ENCODE measurements around the gene ARHGAP18.
"Not testable (repeated sequence)": the region's sequence is repeated elsewhere in the genome, so short reads cannot be mapped to it uniquely, and the experiment has no call there.

Gene ARHGAP18

DNA sequence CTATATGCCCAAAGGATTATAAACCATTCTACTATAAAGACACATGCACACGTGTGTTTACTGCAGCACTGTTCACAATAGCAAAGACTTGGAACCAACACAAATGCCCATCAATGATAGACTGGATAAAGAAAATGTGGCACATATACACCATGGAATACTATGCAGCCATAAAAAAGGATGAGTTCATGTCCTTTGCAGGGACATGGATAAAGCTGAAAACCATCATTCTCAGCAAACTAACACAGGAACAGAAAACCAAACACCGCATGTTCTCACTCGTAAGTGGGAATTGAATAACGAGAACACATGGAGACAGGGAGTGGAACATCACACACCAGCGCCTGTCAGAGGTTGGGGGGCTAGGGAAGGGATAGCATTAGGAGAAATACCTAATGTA, 135.4 kb downstream of the ARHGAP18 start:
- DNase-seq, result not testable (repeated sequence)

- DNase-seq, result not testable (repeated sequence)
Observed at GRCh38 chr6:129570929-129571328, 139.0 kb downstream of the ARHGAP18 start.

GRCh38 chr6:129568015-129568414, 142.0 kb downstream of the ARHGAP18 start:
- no peak for DNase-seq

GRCh38 chr6:129567374-129567773, 142.6 kb downstream of the ARHGAP18 start:
- no peak for DNase-seq

DNA sequence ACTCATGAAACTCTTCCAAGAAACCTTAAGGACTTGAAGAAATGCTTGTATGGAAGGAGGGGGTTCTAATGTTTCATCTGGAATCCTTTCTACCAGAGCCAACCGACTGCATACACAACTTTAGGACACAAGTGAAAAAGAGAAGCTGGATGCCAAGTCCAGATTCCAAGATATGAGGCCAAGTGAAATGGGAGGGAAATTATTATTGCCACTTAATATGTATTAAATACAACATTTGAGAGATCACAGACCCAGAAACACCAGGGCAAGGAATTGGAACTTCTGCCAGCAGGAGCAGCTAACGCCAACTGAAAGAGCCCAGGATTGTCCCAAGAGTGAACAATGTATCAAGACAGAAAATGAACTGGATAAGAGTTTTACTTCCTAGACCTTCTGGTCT, 144.2 kb downstream of the ARHGAP18 start:
- DNase-seq, result no peak

DNA sequence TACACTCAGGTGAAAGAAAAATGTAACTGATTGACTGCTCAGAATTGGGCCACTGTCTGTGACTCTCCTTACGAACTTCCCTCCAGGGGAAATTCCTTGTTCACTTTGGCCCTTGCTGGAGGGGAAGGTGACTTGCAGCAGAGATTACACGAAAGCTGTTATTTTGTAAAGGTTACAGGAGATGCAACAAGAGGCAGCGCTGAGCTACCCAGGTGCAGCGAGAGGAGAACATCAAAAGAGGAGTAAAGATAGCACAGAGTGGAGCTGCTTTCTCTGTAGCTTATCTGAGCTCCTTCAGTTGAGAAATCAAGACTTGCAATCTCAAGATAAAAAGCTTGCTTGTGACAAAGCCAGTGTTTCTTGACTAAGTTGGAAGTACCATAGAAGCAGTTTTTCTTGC, 144.6 kb downstream of the ARHGAP18 start:
- no peak for DNase-seq

GRCh38 chr6:129558248-129558647, 151.7 kb downstream of the ARHGAP18 start:
- DNase-seq, result no peak

- DNase-seq, result peak; percentile 26
Observed at GRCh38 chr6:129555206-129555832, 154.7 kb downstream of the ARHGAP18 start.

- DNase-seq, result no peak
Observed at GRCh38 chr6:129552413-129552812, 157.6 kb downstream of the ARHGAP18 start.

DNA sequence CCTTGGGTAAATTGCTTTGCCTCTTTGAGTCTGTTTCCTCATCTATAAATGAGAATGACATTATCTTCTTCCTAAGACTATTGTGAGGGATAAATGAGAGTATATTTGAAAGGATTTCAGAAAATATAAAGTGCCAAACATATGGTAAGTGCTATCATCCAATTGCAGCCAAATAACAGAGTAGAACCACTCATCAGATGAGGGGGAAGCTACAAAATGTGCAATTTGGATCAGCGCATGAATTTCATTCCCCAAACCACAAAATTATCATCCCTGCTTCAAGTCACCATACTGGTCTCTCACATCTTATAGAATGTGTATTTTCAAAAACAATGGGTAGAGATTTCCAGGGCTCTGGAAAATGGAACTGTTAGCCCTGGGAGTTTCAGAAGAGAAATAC, 158.5 kb downstream of the ARHGAP18 start:
- DNase-seq, result no peak

DNA sequence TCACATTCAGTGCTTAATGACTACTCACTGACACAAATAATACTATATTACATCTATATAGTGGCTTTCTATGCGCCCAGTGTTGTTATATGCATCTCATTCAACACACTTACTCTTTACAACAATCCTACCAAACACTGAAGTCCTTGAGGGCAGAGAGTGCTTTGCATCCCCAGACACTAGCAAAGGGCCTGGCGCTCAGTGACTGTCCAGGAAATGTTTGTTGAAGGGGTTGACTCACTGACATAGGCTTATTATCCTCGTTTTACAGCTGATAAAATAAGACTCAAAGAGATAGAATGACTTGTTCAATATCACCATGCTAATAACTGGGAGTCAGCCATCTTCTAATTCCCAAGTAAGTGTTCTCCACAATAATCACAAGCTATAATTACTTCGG, 163.3 kb downstream of the ARHGAP18 start:
- no peak for DNase-seq

GRCh38 chr6:129544892-129545612, 164.9 kb downstream of the ARHGAP18 start:
- no peak for DNase-seq

DNA sequence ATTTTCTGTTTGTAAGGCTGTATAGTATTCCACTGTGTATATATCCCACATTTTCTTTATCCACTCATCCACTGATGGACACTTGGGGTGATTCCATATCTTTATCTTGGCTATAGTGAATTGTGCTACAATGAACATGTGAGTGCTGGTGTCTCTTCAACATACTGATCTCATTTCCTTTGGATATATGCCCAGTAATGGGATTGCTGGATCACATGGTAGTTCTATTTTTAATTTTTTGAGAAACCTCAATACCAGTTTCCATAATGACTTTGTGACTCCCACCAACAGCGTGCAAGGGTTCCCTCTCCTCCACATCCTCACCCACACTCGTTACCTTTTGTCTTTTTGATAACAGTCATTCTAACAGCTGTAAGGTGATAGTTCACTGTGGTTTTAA, 166.0 kb downstream of the ARHGAP18 start:
- DNase-seq, result peak; percentile 32

DNA sequence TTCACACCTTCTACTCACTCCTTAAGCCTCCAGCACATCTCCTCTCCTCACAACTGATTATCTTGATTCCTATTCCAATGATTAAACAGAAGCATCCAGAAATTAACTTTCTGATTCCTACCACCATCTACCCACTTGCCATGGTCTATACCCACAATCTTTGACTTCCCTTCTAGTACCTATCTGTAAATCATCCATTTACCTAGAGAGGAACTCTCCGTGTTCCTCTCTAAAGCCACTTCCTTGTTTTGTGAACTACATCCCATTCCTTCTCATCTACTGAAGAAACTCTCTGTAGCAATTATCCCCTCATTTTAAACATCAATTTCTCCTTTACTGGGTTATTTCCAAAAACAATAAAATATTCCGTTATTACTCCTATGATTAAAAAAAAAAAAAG, 167.3 kb downstream of the ARHGAP18 start:
- DNase-seq, result no peak

DNA sequence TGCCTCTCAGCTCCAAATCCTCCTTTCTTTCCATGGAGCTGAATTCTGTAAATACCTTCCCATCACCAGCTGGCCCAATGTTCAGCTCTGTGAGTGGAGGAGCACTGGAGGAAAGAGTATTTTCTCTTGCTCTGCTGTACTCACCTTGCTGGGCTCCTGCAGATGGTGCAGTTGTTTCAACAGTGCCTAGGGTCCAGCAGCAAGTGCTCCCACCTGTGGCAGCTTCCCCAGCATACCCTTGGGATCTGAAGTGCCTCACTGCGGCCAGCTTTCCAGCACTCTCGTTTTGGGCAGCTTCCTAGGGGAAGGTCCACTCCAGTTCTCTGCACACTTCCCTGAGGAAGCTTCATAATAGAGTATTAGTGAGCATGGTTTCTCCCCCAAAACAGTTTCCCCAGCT, 170.9 kb downstream of the ARHGAP18 start:
- DNase-seq, result no peak

DNA sequence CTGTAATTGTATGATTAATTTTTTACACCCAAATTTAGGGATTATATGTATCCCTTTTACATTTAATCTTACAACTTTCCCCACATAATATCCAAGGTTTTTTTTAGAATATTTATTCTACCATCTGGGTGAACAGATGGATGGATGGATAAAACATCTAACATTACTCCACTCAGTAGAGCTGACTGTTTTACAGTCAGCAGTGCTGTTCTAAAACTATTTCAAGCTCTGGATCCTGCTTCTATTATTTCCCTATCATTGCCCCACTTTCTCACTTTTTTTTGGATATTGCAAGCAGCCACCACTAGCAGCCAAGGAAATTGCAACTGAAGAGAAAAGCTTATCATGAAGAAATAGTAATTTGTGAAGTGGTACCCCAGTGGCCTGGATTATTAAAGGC, 173.7 kb downstream of the ARHGAP18 start:
- no peak for DNase-seq

- peak; percentile 21 for DNase-seq
Observed at GRCh38 chr6:129534926-129535325, 175.1 kb downstream of the ARHGAP18 start.
